Measurements from ENCODE around the gene STUB1.

DNA sequence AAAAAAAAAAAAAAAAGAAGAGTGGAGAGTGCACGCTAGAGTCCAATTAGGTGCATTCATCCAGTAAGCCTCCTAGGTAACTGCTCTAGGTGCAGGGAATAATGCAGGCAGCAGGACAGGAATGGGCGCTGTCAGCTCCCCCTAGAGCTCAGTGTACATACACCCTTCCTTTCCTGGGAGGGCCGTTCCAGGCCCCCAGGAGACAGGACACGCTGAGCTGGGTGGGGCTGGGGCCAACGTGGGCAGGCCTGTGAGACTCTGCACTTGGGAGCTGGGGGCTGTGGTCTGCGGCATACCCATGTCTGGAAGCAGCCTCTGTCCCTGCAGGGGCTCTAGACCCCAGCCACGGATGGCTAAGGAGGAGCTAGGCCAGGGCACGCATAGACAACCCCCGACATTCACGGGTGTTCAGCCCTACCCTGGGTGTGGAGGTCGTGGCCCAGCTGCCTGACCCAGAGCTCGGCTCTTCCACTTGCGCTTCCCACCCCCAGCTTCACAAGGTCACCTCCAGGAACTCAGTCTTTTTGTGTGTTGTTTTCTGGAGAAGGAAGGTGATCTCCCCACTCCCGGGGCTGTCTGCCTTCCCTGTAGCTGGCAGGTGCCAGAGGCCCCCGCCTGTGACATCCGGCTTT lies 39.7 kb downstream of the STUB1 start:
- TF ChIP-seq, protein P1, sequence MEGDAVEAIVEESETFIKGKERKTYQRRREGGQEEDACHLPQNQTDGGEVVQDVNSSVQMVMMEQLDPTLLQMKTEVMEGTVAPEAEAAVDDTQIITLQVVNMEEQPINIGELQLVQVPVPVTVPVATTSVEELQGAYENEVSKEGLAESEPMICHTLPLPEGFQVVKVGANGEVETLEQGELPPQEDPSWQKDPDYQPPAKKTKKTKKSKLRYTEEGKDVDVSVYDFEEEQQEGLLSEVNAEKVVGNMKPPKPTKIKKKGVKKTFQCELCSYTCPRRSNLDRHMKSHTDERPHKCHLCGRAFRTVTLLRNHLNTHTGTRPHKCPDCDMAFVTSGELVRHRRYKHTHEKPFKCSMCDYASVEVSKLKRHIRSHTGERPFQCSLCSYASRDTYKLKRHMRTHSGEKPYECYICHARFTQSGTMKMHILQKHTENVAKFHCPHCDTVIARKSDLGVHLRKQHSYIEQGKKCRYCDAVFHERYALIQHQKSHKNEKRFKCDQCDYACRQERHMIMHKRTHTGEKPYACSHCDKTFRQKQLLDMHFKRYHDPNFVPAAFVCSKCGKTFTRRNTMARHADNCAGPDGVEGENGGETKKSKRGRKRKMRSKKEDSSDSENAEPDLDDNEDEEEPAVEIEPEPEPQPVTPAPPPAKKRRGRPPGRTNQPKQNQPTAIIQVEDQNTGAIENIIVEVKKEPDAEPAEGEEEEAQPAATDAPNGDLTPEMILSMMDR (IDR thresholded peaks at IDR 0.05): no peak
- TF ChIP-seq EZH2 (IDR thresholded peaks at IDR 0.05; ENCODE audit: borderline replicate concordance, insufficient read depth, low read depth, low read length, poor library complexity, severe bottlenecking): no peak

Data from B cell (primary cell).